HCT116 (cell line): ENCODE results near the gene ZDHHC4. TPM values are rescaled to one million over a fixed set of nuclear protein-coding genes. Genes with fewer than 3 reads are reported as not detected.

Experiments
- ATAC-seq: fragments of 200-7000 bp; cut with Tn5 transposase; 2 replicates; pipeline ENCODE4 v1.9.1; 2020; ENCODE audit warnings: mild to moderate bottlenecking, moderate library complexity
- BruUV-seq: library from RNA; stranded (reverse); fragments of 400-500 nt; replicated peaks from 2 replicates; lab custom pipeline; 2021; lab: Mats Ljungman, UMichigan
- CTCF ChIA-PET: fragments of 300-600 bp; sonication (Branson Sonifier 250); formaldehyde crosslinking; loops from one replicate; lab custom pipeline; 2021; ENCODE audit warnings: antibody characterized with exemption; lab: Charles Lee
- POLR2A ChIA-PET: fragments of 300-600, 350-600 bp; sonication (Branson Sonifier 250); formaldehyde crosslinking; loops from one replicate; lab custom pipeline; 2021; ENCODE audit warnings: antibody characterized with exemption; lab: Charles Lee
- RAD21 ChIA-PET, 2 experiments: fragments of 300-600 bp; sonication (Branson Sonifier 250); formaldehyde crosslinking; loops; one replicate each; lab custom pipeline; 2023; ENCODE audit warnings: low total read pairs in 2 of 2; ENCODE audit not compliant: uncharacterized antibody in 2 of 2, unreplicated experiment in 2 of 2, low non-redundant PET in 1 of 2; lab: Charles Lee
- DNase-seq: peaks from one replicate; pipeline ENCODE4 v3.0.0-alpha.2; 2010; ENCODE audit warnings: low read depth, low spot score
- H2AFZ ChIP-seq: fragments of 200-600 bp; shearing (Covaris generic), sonication (generic); 2 replicates; pipeline ENCODE4 v1.6.1; 2017; ENCODE audit warnings: low read depth, mixed run types, mixed read lengths, antibody characterized with exemption, low read length; ENCODE audit not compliant: poor library complexity, severe bottlenecking
- H3K27ac ChIP-seq: 2 replicates; pipeline ENCODE4 v1.5.1; 2012; ENCODE audit warnings: low read depth, low read length
- H3K27me3 ChIP-seq: fragments of 200-600 bp; sonication (generic); 2 replicates; pipeline ENCODE4 v1.6.1; 2016; ENCODE audit warnings: mixed run types, low read length, mixed read lengths; ENCODE audit not compliant: insufficient read depth
- H3K36me3 ChIP-seq, 2 experiments: fragments of 200-500 bp in 1 of 2; fragments of 200-600 bp in 1 of 2; sonication (Bioruptor generic) in 1 of 2; sonication (generic) in 1 of 2; 2 replicates each; pipeline versions ENCODE4 v1.5.1 to v1.6.1; 2014 to 2016; ENCODE audit warnings: low read length in 2 of 2, inconsistent platforms in 1 of 2, mixed read lengths in 1 of 2, mixed run types in 1 of 2; ENCODE audit not compliant: insufficient read depth in 2 of 2, control insufficient read depth in 1 of 2
- H3K4me1 ChIP-seq, 2 experiments: fragments of 200-600 bp in 1 of 2; sonication (generic) in 1 of 2; 2 replicates each; pipeline versions ENCODE4 v1.5.1 to v1.6.1; 2012 to 2017; ENCODE audit warnings: low read length in 2 of 2, inconsistent platforms in 1 of 2, mild to moderate bottlenecking in 1 of 2, mixed read lengths in 1 of 2, mixed run types in 1 of 2, moderate library complexity in 1 of 2; ENCODE audit not compliant: insufficient read depth in 2 of 2, control insufficient read depth in 1 of 2
- H3K4me2 ChIP-seq: fragments of 200-600 bp; sonication (generic); 2 replicates; pipeline ENCODE4 v1.6.1; 2017; ENCODE audit warnings: mixed run types, low read length, mixed read lengths
- H3K4me3 ChIP-seq, 2 experiments: fragments of 200-600 bp in 1 of 2; sonication (generic) in 1 of 2; replicated peaks in 1 of 2; 2 replicates each; pipeline ENCODE4 v1.5.1; 2011 to 2016; ENCODE audit warnings: low read length in 2 of 2, control low read depth in 1 of 2, low read depth in 1 of 2, mild to moderate bottlenecking in 1 of 2, mixed read lengths in 1 of 2, mixed run types in 1 of 2
- H3K79me2 ChIP-seq: fragments of 200-600 bp; sonication (generic); 2 replicates; pipeline ENCODE4 v1.6.1; 2017; ENCODE audit warnings: mild to moderate bottlenecking, mixed run types, low read length, moderate library complexity, mixed read lengths; ENCODE audit not compliant: insufficient read depth
- H3K9ac ChIP-seq: fragments of 200-600 bp; sonication (generic); 2 replicates; pipeline ENCODE4 v1.6.1; 2016; ENCODE audit warnings: low read length, mixed read lengths
- H3K9me2 ChIP-seq: fragments of 200-600 bp; sonication (generic), shearing (Covaris generic); 2 replicates; pipeline ENCODE4 v1.6.1; 2017; ENCODE audit warnings: mixed run types, mild to moderate bottlenecking, moderate library complexity; ENCODE audit not compliant: insufficient read depth
- H3K9me3 ChIP-seq, 2 experiments: fragments of 200-500 bp in 1 of 2; fragments of 200-600 bp in 1 of 2; sonication (Bioruptor generic) in 1 of 2; sonication (generic) in 1 of 2; 2 replicates each; pipeline ENCODE4 v1.6.1; 2014 to 2017; ENCODE audit warnings: low read length in 2 of 2, mixed read lengths in 2 of 2, inconsistent platforms in 1 of 2, low read depth in 1 of 2, mild to moderate bottlenecking in 1 of 2, mixed run types in 1 of 2, moderate library complexity in 1 of 2; ENCODE audit not compliant: control insufficient read depth in 1 of 2, insufficient read depth in 1 of 2
- H4K20me1 ChIP-seq: fragments of 200-600 bp; sonication (generic), shearing (Covaris generic); 2 replicates; pipeline ENCODE4 v1.6.1; 2017; ENCODE audit warnings: mixed run types, mild to moderate bottlenecking, moderate library complexity; ENCODE audit not compliant: insufficient read depth
- CBX3 ChIP-seq: IDR thresholded peaks from 2 replicates; pipeline ENCODE4 v1.6.1; 2012; ENCODE audit warnings: low read depth
- CTCF ChIP-seq, 3 experiments: fragments of 200-600 bp in 1 of 3; sonication (generic) in 1 of 3; IDR thresholded peaks in 2 of 3; conservative IDR thresholded peaks in 1 of 3; 2 replicates each; pipeline ENCODE4 v1.5.1; 2012 to 2017; ENCODE audit warnings: low read depth in 2 of 3, low read length in 2 of 3, antibody characterized with exemption in 1 of 3, borderline replicate concordance in 1 of 3, control low read depth in 1 of 3, mild to moderate bottlenecking in 1 of 3, mixed read lengths in 1 of 3, mixed run types in 1 of 3, moderate library complexity in 1 of 3; ENCODE audit not compliant: insufficient read depth in 1 of 3
- ELF1 ChIP-seq: IDR thresholded peaks from 2 replicates; pipeline ENCODE4 v1.6.1; 2012; ENCODE audit warnings: low read depth, borderline replicate concordance
- EZH2 ChIP-seq: fragments of 200-600 bp; sonication (generic); IDR thresholded peaks from 2 replicates; pipeline ENCODE4 v1.6.1; 2017; ENCODE audit warnings: antibody characterized with exemption, mixed run types
- JUND ChIP-seq: IDR thresholded peaks from 2 replicates; pipeline ENCODE4 v1.6.1; 2012
- POLR2AphosphoS5 ChIP-seq: IDR thresholded peaks from 2 replicates; pipeline ENCODE4 v1.6.1; 2011; ENCODE audit warnings: mild to moderate bottlenecking, low read depth, low read length, moderate library complexity
- TCF7L2 ChIP-seq: IDR thresholded peaks from 2 replicates; pipeline ENCODE4 v1.7.0; 2011; ENCODE audit warnings: borderline replicate concordance, inconsistent platforms; ENCODE audit not compliant: insufficient read depth, insufficient read length; ENCODE audit errors: extremely low read depth
- intact Hi-C: fragments of 100-400 bp; cut with micrococcal nuclease; formaldehyde crosslinking; loops from 2 replicates; pipeline ENCODE4 v1.10.0; 2022
- total RNA-seq: library from RNA; stranded (reverse); gene quantifications from one replicate; pipeline ENCODE4 v1.2.1, GENCODE V29; 2021; ENCODE audit not compliant: unreplicated experiment
- TF ChIP-seq, protein P1 (sequence below): IDR thresholded peaks from 2 replicates; pipeline ENCODE4 v1.6.1; 2011; ENCODE audit warnings: mild to moderate bottlenecking, low read length, moderate library complexity; ENCODE audit not compliant: insufficient replicate concordance; ENCODE audit errors: extremely low read depth

ZDHHC4 gene
- total RNA-seq, 1 experiment from 2014 or later = 59.3 TPM

DNA sequence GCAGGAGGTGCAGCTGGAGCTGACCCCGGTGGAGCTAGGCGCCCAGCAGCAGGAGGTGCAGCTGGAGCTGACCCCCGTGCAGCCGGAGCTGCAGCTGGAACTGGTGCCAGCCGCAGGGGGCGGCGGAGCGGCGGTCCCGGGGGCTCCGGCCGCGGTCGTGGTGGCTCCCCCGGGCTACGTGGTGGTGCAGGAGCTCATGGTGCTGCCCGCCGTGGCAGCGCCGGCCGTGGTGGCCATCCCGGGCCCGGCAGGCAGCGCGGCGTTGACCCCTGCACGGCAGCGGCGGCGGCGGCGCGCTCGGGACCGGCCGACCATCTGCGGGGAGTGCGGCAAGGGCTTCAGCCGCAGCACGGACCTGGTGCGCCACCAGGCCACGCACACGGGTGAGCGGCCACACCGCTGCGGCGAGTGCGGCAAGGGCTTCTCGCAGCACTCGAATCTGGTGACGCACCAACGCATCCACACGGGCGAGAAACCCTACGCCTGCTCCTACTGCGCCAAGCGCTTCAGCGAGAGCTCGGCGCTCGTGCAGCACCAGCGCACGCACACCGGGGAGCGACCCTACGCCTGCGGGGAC, 45.0 kb downstream of the ZDHHC4 start:
- ChIA-PET POLR2A (no interaction called here), RAD21 (no interaction called here), CTCF (no interaction called here)
- H3K4me1 ChIP-seq = no peaks in the 10 kb centered on the region
- no peak overlapping the region for H3K9ac ChIP-seq
- no peaks in the 10 kb centered on the region for H3K36me3 ChIP-seq
- H4K20me1 ChIP-seq = no peaks in the 10 kb centered on the region
- no peaks in the 10 kb centered on the region for H3K79me2 ChIP-seq
- intact Hi-C loops = no loop called here
- peaks cover 3% of the 10 kb centered on the region; the same call in 1 of the 2 replicates for H3K27me3 ChIP-seq
- H2AFZ ChIP-seq = no peak overlapping the region
- H3K4me2 ChIP-seq = no peak overlapping the region
- DNase-seq = no peak
- no peak overlapping the region for H3K4me3 ChIP-seq
- no peak for ATAC-seq
- no peaks in the 10 kb centered on the region for H3K9me3 ChIP-seq
- no peaks in the 10 kb centered on the region for H3K9me2 ChIP-seq
- H3K27ac ChIP-seq = no peak overlapping the region; the same call in 1 of the 2 replicates
- no peak for TF ChIP-seq POLR2AphosphoS5
- no peak for TF ChIP-seq CBX3
- no peak for TF ChIP-seq JUND
- no TSS peak for BruUV-seq

DNA sequence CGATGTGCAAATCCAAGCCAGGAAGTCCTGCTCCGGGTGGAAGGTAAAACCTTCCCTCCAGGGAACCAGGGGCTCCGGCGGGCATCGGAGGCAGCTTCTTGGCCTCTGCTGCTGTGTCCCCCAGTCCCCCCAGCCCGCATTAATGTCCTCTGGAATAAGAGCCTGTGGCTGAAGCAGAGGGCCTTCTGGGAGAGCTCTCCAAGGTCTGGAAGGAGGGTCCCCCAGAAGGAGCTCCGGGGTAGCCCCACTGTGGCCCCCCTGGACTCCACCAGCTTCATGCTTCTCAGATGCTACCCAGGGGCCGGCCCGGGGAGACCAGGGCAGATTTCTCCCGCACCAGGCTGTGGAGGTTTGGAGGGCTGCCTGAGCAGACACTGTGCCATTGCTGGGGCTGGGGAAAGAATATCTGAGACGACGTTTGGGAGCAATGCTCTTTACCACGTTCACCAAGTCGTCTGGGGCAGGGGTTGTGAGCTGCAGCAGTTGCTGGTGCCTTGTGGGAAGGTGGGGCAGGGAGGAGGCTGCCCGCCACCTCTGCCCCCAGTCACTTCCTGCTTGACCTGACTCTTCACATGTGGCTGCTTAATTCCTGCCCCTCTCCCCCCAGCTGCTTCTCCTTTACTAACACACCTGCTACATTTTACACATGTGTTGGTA, 46.5 kb downstream of the ZDHHC4 start:
- Histone ChIP-seq H2AFZ (no peak overlapping the region), H3K27ac (no peak overlapping the region), H3K79me2 (no peaks in the 10 kb centered on the region), H3K4me3 (no peak overlapping the region), H3K9me2 (no peaks in the 10 kb centered on the region), H3K36me3 (no peaks in the 10 kb centered on the region), H3K4me2 (no peak overlapping the region), H3K9ac (no peak overlapping the region), H3K4me1 (no peaks in the 10 kb centered on the region), H3K27me3 (peaks cover 3% of the 10 kb centered on the region; the same call in 1 of the 2 replicates), H4K20me1 (no peaks in the 10 kb centered on the region), H3K9me3 (no peaks in the 10 kb centered on the region)
- ATAC-seq (no peak), DNase-seq (no peak)
- ChIA-PET CTCF (no interaction called here), RAD21 (no interaction called here), POLR2A (no interaction called here)
- intact Hi-C loops = no loop called here
- no peak for TF ChIP-seq EZH2
- TF ChIP-seq, protein P1, sequence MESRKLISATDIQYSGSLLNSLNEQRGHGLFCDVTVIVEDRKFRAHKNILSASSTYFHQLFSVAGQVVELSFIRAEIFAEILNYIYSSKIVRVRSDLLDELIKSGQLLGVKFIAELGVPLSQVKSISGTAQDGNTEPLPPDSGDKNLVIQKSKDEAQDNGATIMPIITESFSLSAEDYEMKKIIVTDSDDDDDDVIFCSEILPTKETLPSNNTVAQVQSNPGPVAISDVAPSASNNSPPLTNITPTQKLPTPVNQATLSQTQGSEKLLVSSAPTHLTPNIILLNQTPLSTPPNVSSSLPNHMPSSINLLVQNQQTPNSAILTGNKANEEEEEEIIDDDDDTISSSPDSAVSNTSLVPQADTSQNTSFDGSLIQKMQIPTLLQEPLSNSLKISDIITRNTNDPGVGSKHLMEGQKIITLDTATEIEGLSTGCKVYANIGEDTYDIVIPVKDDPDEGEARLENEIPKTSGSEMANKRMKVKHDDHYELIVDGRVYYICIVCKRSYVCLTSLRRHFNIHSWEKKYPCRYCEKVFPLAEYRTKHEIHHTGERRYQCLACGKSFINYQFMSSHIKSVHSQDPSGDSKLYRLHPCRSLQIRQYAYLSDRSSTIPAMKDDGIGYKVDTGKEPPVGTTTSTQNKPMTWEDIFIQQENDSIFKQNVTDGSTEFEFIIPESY = no peak
- TF ChIP-seq CBX3 = no peak
- no peak for TF ChIP-seq CTCF (IDR thresholded peaks at IDR 0.05 in 2 of 3, conservative IDR thresholded peaks at IDR 0.05 in 1 of 3; ENCODE audit: borderline replicate concordance in 1 of 3, insufficient read depth in 1 of 3, low read depth in 2 of 3, low read length in 2 of 3)
- no peak for TF ChIP-seq TCF7L2
- no peak for TF ChIP-seq JUND
- no peak for TF ChIP-seq ELF1
- no TSS peak for BruUV-seq
